CD8-positive, alpha-beta memory T cell (primary cell): ENCODE data around the gene OR8S1. TPM values are rescaled to one million over a fixed set of nuclear protein-coding genes. Genes with fewer than 3 reads are reported as not detected.
A peak's percentile ranks its signal among the peaks of the same experiment; 100 is the strongest.
"Not testable (repeated sequence)": the region's sequence is repeated elsewhere in the genome, so short reads cannot be mapped to it uniquely, and the experiment has no call there.

Experiments used
- CTCF ChIA-PET: fragments of 350-600 bp; sonication (Branson Sonifier 250); formaldehyde crosslinking; loops from one replicate; lab custom pipeline; 2021; ENCODE audit warnings: antibody characterized with exemption; lab: Charles Lee
- POLR2A ChIA-PET: fragments of 350-600 bp; sonication (Branson Sonifier 250); formaldehyde crosslinking; loops from one replicate; lab custom pipeline; 2021; ENCODE audit warnings: antibody characterized with exemption; lab: Charles Lee
- DNase-seq, 5 donors: peaks; one replicate each; pipeline versions ENCODE4 v3.0.0 to v3.0.0-alpha.2; 2020 to 2022; ENCODE audit warnings: mixed read lengths in 1 of 5
- H3K27ac ChIP-seq: one replicate; pipeline ENCODE4 v1.7.0; 2013; ENCODE audit warnings: low read depth, mild to moderate bottlenecking, low read length, moderate library complexity
- H3K27me3 ChIP-seq: 2 replicates; pipeline ENCODE4 v1.7.0; 2013; ENCODE audit warnings: low read length, mild to moderate bottlenecking; ENCODE audit not compliant: insufficient read depth, poor library complexity, severe bottlenecking
- H3K36me3 ChIP-seq: 2 replicates; pipeline ENCODE4 v1.7.0; 2013; ENCODE audit warnings: mild to moderate bottlenecking, low read length, moderate library complexity; ENCODE audit not compliant: insufficient read depth
- H3K4me1 ChIP-seq: 2 replicates; pipeline ENCODE4 v1.7.0; 2013; ENCODE audit warnings: mild to moderate bottlenecking, low read length, moderate library complexity; ENCODE audit not compliant: insufficient read depth
- H3K4me3 ChIP-seq: 2 replicates; pipeline ENCODE4 v1.7.0; 2013; ENCODE audit warnings: mild to moderate bottlenecking, low read length
- H3K9me3 ChIP-seq: 2 replicates; pipeline ENCODE4 v1.7.0; 2013; ENCODE audit warnings: mild to moderate bottlenecking, low read length
- H3K27ac Mint-ChIP-seq, 8 donors: one replicate each; pipeline ENCODE4 v1.8.0; 2020 to 2021; ENCODE audit warnings: mixed read lengths in 8 of 8, mild to moderate bottlenecking in 6 of 8, inconsistent platforms in 3 of 8, moderate library complexity in 3 of 8
- H3K27me3 Mint-ChIP-seq, 2 donors: one replicate each; pipeline ENCODE4 v1.8.0; 2020 to 2021; ENCODE audit warnings: mixed read lengths in 2 of 2, mild to moderate bottlenecking in 1 of 2, moderate library complexity in 1 of 2
- H3K36me3 Mint-ChIP-seq, 3 donors: one replicate each; pipeline ENCODE4 v1.8.0; 2020 to 2021; ENCODE audit warnings: mixed read lengths in 3 of 3, inconsistent platforms in 1 of 3, mild to moderate bottlenecking in 1 of 3
- H3K4me1 Mint-ChIP-seq, 3 donors: one replicate each; pipeline ENCODE4 v1.8.0; 2020 to 2021; ENCODE audit warnings: mixed read lengths in 3 of 3, inconsistent platforms in 1 of 3, mild to moderate bottlenecking in 1 of 3
- H3K4me3 Mint-ChIP-seq, 7 donors: one replicate each; pipeline ENCODE4 v1.8.0; 2020 to 2021; ENCODE audit warnings: mixed read lengths in 7 of 7, mild to moderate bottlenecking in 6 of 7, moderate library complexity in 4 of 7, inconsistent platforms in 2 of 7
- H3K9me3 Mint-ChIP-seq, 5 donors: one replicate each; pipeline ENCODE4 v1.8.0; 2020 to 2022; ENCODE audit warnings: mixed read lengths in 5 of 5, mild to moderate bottlenecking in 3 of 5, moderate library complexity in 2 of 5, inconsistent platforms in 1 of 5
- polyA plus RNA-seq: library from polyadenylated mRNA; unstranded; fragments of 300-500 nt; fragmentation: Illumina TruSeq; gene quantifications from one replicate; pipeline ENCODE4 v1.2.3, GENCODE V29; 2021
- total RNA-seq, 2 experiments: library from RNA; stranded (reverse); gene quantifications; one replicate each; pipeline ENCODE4 v1.2.3, GENCODE V29; 2021

OR8S1 gene
- total and polyA plus RNA-seq, 3 experiments from 2014 or later, result not detected

- Histone ChIP-seq H3K9me3 (no peaks in the 10 kb centered on the region), H3K27me3 (no peaks in the 10 kb centered on the region), H3K4me1 (no peaks in the 10 kb centered on the region), H3K4me3 (no peak overlapping the region), H3K36me3 (no peaks in the 10 kb centered on the region), H3K27ac (no peak overlapping the region)
- H3K4me1 Mint-ChIP-seq, result no peaks in the 10 kb centered on the region
- POLR2A ChIA-PET, result no interaction called here
- CTCF ChIA-PET, result no interaction called here
- H3K27ac Mint-ChIP-seq, result no peak overlapping the region
- no peak for DNase-seq
- no peak overlapping the region for H3K4me3 Mint-ChIP-seq
- peaks cover 5 to 46% of the 10 kb centered on the region in 2 donors for H3K27me3 Mint-ChIP-seq
- peaks cover 0 to 13% (median 5%) of the 10 kb centered on the region in 5 donors for H3K9me3 Mint-ChIP-seq
- H3K36me3 Mint-ChIP-seq, result no peaks in the 10 kb centered on the region
Measured at GRCh38 chr12:48508987-48509386, 16.4 kb upstream of the OR8S1 start.

- Histone ChIP-seq H3K36me3 (no peaks in the 10 kb centered on the region), H3K9me3 (no peaks in the 10 kb centered on the region), H3K27me3 (no peaks in the 10 kb centered on the region), H3K4me1 (no peaks in the 10 kb centered on the region), H3K27ac (no peak overlapping the region), H3K4me3 (no peak overlapping the region)
- POLR2A ChIA-PET, result no interaction called here
- Mint-ChIP-seq H3K36me3 (no peaks in the 10 kb centered on the region), H3K4me3 (no peak overlapping the region), H3K27me3 (peaks cover 8 to 39% of the 10 kb centered on the region in 2 donors), H3K9me3 (peaks cover 0 to 13% (median 5%) of the 10 kb centered on the region in 5 donors), H3K4me1 (no peaks in the 10 kb centered on the region), H3K27ac (no peak overlapping the region)
- DNase-seq, result no peak
- CTCF ChIA-PET, result no interaction called here
Measured at GRCh38 chr12:48510111-48510510, 15.3 kb upstream of the OR8S1 start.

- CTCF ChIA-PET, result no interaction called here
Measured at GRCh38 chr12:48512855-48513254, 12.6 kb upstream of the OR8S1 start.

GRCh38 chr12:48514728-48515127 lies 10.7 kb upstream of the OR8S1 start:
- peaks cover 0 to 13% (median 7%) of the 10 kb centered on the region in 5 donors for H3K9me3 Mint-ChIP-seq
- H3K4me1 ChIP-seq, result no peaks in the 10 kb centered on the region
- H3K36me3 ChIP-seq, result no peaks in the 10 kb centered on the region
- no peak overlapping the region for H3K27ac Mint-ChIP-seq
- H3K9me3 ChIP-seq, result no peaks in the 10 kb centered on the region
- H3K36me3 Mint-ChIP-seq, result no peaks in the 10 kb centered on the region
- POLR2A ChIA-PET, result interaction anchor here (0.5 kb wide), 1 partner anchor 23 kb away, joined by 4 read pairs; no protein-coding TSS in a partner anchor
- no peak overlapping the region for H3K27ac ChIP-seq
- no peak for DNase-seq
- CTCF ChIA-PET, result no interaction called here
- no peak overlapping the region for H3K4me3 ChIP-seq
- no peak overlapping the region for H3K4me3 Mint-ChIP-seq
- H3K27me3 ChIP-seq, result no peaks in the 10 kb centered on the region
- H3K27me3 Mint-ChIP-seq, result peaks cover 4 to 18% of the 10 kb centered on the region in 2 donors
- H3K4me1 Mint-ChIP-seq, result no peaks in the 10 kb centered on the region

More at GRCh38 chr12:48512855-48513254, 12.6 kb upstream of the OR8S1 start:
- Histone ChIP-seq H3K4me3 (no peak overlapping the region), H3K27ac (no peak overlapping the region), H3K4me1 (no peaks in the 10 kb centered on the region), H3K27me3 (no peaks in the 10 kb centered on the region), H3K36me3 (no peaks in the 10 kb centered on the region), H3K9me3 (no peaks in the 10 kb centered on the region)
- Mint-ChIP-seq H3K9me3 (peaks cover 0 to 13% (median 5%) of the 10 kb centered on the region in 5 donors), H3K4me1 (no peaks in the 10 kb centered on the region), H3K4me3 (no peak overlapping the region), H3K27me3 (peaks cover 8 to 18% of the 10 kb centered on the region in 2 donors), H3K27ac (no peak overlapping the region), H3K36me3 (no peaks in the 10 kb centered on the region)
- DNase-seq, result no peak
- POLR2A ChIA-PET, result no interaction called here

DNA sequence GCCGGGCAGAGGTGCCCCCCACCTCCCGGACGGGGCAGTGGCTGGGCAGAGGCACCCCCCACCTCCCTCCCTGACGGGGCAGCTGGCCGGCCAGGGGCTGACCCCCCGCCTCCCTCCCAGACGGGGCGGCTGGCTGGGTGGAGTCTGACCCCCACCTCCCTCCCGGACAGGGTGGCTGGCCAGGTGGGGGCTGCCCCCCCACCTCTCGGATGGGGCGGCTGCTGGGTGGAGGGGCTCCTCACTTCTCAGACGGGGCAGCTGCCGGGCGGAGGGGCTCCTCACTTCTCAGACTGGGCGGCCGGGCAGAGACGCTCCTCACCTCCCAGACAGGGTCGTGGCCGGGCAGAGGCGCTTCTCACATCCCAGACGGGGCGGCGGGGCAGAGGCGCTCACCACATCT lies 5.1 kb upstream of the OR8S1 start:
- CTCF ChIA-PET, H3K4me1 Mint-ChIP-seq, POLR2A ChIA-PET, DNase-seq, H3K9me3 ChIP-seq, H3K27ac ChIP-seq, H3K36me3 Mint-ChIP-seq, H3K4me1 ChIP-seq, H3K27ac Mint-ChIP-seq, H3K36me3 ChIP-seq, H3K27me3 ChIP-seq, H3K4me3 Mint-ChIP-seq, H3K9me3 Mint-ChIP-seq, H3K4me3 ChIP-seq: not testable (repeated sequence)
- H3K27me3 Mint-ChIP-seq, result peaks cover 1 to 19% of the 10 kb centered on the region in 2 donors

DNA sequence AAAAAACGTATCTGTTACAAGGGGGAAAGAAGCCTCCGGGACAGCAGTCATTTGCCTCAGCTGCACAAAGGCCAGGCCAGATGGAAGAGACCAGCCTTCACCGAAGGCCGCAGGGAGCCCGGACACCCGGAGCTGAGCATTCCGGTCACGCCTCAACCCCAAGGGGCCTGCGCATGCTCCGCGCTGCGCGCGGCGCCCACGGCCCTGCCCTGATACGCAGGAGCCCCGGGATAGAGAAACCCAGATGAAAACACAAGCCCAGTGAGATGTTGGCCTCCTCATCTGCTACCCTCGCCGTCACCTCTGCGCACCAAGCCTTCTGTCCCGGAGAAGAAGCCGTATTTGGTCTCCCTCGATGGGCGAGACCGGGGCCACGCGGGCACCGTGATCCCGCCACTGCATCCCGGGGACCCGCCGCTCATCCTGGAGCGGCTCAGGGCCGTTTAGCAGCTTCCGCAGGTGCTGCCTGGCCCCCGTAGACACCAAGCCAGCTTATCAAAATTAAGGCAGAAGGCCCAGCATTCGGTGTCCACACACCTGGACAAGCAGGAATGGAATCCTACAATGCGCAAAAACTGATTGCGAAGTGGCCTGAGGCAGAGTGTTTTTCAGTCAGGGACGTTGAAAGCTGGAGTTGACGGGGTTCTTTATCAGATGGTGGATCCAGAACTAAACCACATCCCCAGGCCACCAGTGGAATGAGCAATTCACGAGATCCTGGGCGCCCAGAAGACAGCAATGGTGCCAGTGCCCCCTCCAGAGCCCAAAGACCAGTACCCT lies 2.6 kb downstream of the OR8S1 start:
- peaks cover 9% of the 10 kb centered on the region for H3K4me1 ChIP-seq
- no peak overlapping the region for H3K27ac Mint-ChIP-seq
- peaks cover 0 to 24% of the 10 kb centered on the region in 2 donors for H3K27me3 Mint-ChIP-seq
- no peak for DNase-seq
- no peaks in the 10 kb centered on the region for H3K36me3 Mint-ChIP-seq
- H3K27me3 ChIP-seq, result no peaks in the 10 kb centered on the region
- H3K4me3 Mint-ChIP-seq, result no peak overlapping the region
- peaks cover 8 to 17% (median 14%) of the 10 kb centered on the region in 3 donors for H3K4me1 Mint-ChIP-seq
- no peaks in the 10 kb centered on the region for H3K9me3 Mint-ChIP-seq
- H3K9me3 ChIP-seq, result no peaks in the 10 kb centered on the region
- ChIA-PET POLR2A (no interaction called here), CTCF (no interaction called here)
- H3K36me3 ChIP-seq, result no peaks in the 10 kb centered on the region
- no peak overlapping the region for H3K4me3 ChIP-seq
- H3K27ac ChIP-seq, result no peak overlapping the region

DNA sequence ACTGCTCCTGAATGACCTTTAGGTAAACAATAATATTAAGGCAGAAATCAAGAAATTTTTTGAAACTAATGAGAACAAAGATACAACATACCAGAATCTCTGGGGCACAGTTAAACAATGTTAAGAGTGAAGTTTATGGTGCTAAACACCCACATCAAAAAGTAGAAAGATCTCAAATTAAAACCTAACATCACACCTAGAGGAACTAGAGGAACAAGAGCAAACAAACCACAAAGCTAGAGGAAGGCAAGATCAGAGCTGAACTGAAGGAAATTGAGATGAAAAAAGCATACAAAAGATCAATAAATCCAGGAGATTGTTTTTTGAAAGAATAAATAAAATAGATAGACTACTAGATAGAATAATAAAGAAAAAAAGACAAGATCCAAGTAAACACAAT lies 7.2 kb downstream of the OR8S1 start:
- H3K4me1 Mint-ChIP-seq, result peaks cover 10 to 24% (median 18%) of the 10 kb centered on the region in 3 donors
- peak in 2 of 5 donors; percentile 6 to 34 for DNase-seq
- CTCF ChIA-PET, result no interaction called here

DNA sequence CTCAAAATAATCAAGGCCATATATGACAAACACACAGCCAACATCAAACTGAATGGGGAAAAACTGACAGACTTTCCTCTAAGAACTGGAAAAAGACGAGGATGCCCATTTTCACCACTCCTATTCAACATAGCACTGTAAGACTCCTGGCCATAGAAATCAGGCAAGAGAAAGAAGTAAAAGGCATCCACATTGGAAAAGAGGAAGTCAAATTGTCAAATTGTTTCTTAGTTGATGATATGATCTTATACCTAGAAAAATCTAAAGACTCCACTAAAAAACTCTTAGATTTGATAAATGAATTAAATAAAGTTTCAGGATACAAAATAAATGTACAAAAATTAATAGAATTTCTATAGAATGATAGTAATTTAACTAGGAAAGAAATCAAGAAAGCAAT lies 11.2 kb downstream of the OR8S1 start:
- H3K9me3 ChIP-seq, result no peaks in the 10 kb centered on the region
- no peaks in the 10 kb centered on the region for H3K27me3 ChIP-seq
- Mint-ChIP-seq H3K4me3 (no peak overlapping the region), H3K36me3 (no peaks in the 10 kb centered on the region), H3K4me1 (peaks cover 10 to 22% (median 15%) of the 10 kb centered on the region in 3 donors), H3K9me3 (peaks cover 0 to 6% (median 0%) of the 10 kb centered on the region in 5 donors), H3K27ac (no peak overlapping the region), H3K27me3 (peaks cover 0 to 15% of the 10 kb centered on the region in 2 donors)
- no peaks in the 10 kb centered on the region for H3K36me3 ChIP-seq
- POLR2A ChIA-PET, result no interaction called here
- H3K4me3 ChIP-seq, result no peak overlapping the region
- CTCF ChIA-PET, result interaction anchor here (0.6 kb wide), 1 partner anchor 87 kb away, joined by 3 read pairs; no protein-coding TSS in a partner anchor
- no peak overlapping the region for H3K27ac ChIP-seq
- DNase-seq, result no peak
- H3K4me1 ChIP-seq, result peaks cover 15% of the 10 kb centered on the region

More for the DNA sequence above, 7.2 kb downstream of the OR8S1 start:
- H3K4me3 Mint-ChIP-seq, result peak overlapping the region in 2 of 7 donors; percentile 4 to 23
- H3K27me3 Mint-ChIP-seq, result peaks cover 0 to 16% of the 10 kb centered on the region in 2 donors
- no peak overlapping the region for H3K27ac ChIP-seq
- peaks cover 15% of the 10 kb centered on the region for H3K4me1 ChIP-seq
- H3K27ac Mint-ChIP-seq, result peak overlapping the region in 1 of 8 donors; percentile 2
- no peak overlapping the region for H3K4me3 ChIP-seq
- POLR2A ChIA-PET, result no interaction called here
- peaks cover 0 to 6% (median 0%) of the 10 kb centered on the region in 5 donors for H3K9me3 Mint-ChIP-seq
- no peaks in the 10 kb centered on the region for H3K9me3 ChIP-seq
- H3K27me3 ChIP-seq, result no peaks in the 10 kb centered on the region
- H3K36me3 Mint-ChIP-seq, result no peaks in the 10 kb centered on the region
- H3K36me3 ChIP-seq, result no peaks in the 10 kb centered on the region
